Transverse colon (tissue), 4 donors: ENCODE measurements around the gene BPIFB2. TPM values are rescaled to one million over a fixed set of nuclear protein-coding genes. Genes with fewer than 3 reads are reported as not detected.

Source experiments
- DNase-seq: peaks from one replicate; pipeline ENCODE4 v3.0.0-alpha.2; 2019
- H3K27ac ChIP-seq, 4 donors: fragments of 200-600 bp; sonication (generic); 2 replicates each; pipeline ENCODE4 v1.5.1; 2016 to 2018; ENCODE audit warnings: inconsistent platforms in 4 of 4
- H3K27me3 ChIP-seq: fragments of 200-600 bp; sonication (generic); 2 replicates; pipeline ENCODE4 v1.5.1; 2017; ENCODE audit warnings: inconsistent platforms
- H3K36me3 ChIP-seq, 4 donors: fragments of 200-600 bp; sonication (generic); 2 replicates each; pipeline ENCODE4 v1.5.1; 2017 to 2019; ENCODE audit warnings: inconsistent platforms in 4 of 4
- H3K4me1 ChIP-seq, 4 donors: fragments of 200-600 bp; sonication (generic); 2 replicates each; pipeline ENCODE4 v1.5.1; 2017 to 2020; ENCODE audit warnings: inconsistent platforms in 4 of 4
- H3K4me3 ChIP-seq, 4 donors: fragments of 200-600 bp; sonication (generic); 1 replicate in 1 of 4; 2 replicates in 3 of 4; pipeline versions ENCODE4 v1.5.1 to v1.6.1; 2017 to 2019; ENCODE audit warnings: inconsistent platforms in 4 of 4
- H3K9me3 ChIP-seq, 2 donors: fragments of 200-600 bp; sonication (generic); 2 replicates each; pipeline ENCODE4 v1.5.1; 2017 to 2019; ENCODE audit warnings: inconsistent platforms in 2 of 2
- CTCF ChIP-seq, 5 experiments: fragments of 200-600 bp in 3 of 5; fragments of 450-650 bp in 2 of 5; sonication (generic) in 3 of 5; IDR thresholded peaks; 1 replicate in 2 of 5; 2 replicates in 3 of 5; pipeline ENCODE4 v1.5.1; 2016 to 2017; ENCODE audit warnings: antibody characterized with exemption in 5 of 5, inconsistent platforms in 3 of 5, mild to moderate bottlenecking in 2 of 5, moderate library complexity in 1 of 5
- EP300 ChIP-seq: sonication (generic); formaldehyde crosslinking; IDR thresholded peaks from one replicate; pipeline ENCODE4 v1.6.1; 2017; ENCODE audit warnings: antibody characterized with exemption, low read depth
- POLR2A ChIP-seq: fragments of 450-650 bp; IDR thresholded peaks from one replicate; pipeline ENCODE4 v1.6.1; 2016; ENCODE audit warnings: antibody characterized with exemption, mild to moderate bottlenecking, moderate library complexity
- POLR2AphosphoS5 ChIP-seq, 3 donors: sonication (generic); formaldehyde crosslinking; IDR thresholded peaks; one replicate each; pipeline ENCODE4 v1.6.1; 2016; ENCODE audit warnings: antibody characterized with exemption in 3 of 3
- WGBS, 2 donors: methylation state at CpG; one replicate each; pipeline ENCODE4 v1.1.5; 2018; ENCODE audit warnings: low coverage in 1 of 2; 5-methylcytosine and 5-hydroxymethylcytosine counted together
- in situ Hi-C, 4 donors: fragments of 200-750 bp; cut with MboI; loops; one replicate each; pipeline versions ENCODE4 v1.15.0 to v1.15.1; 2017; ENCODE audit warnings: low sequenced_read_pairs in 3 of 4, low pct_ligation_motif_present in 1 of 4, low pct_unique_long_range_greater_than_20kb in 1 of 4
- intact Hi-C: fragments of 100-400 bp; cut with DNase I; formaldehyde crosslinking; loops from one replicate; pipeline ENCODE4 v1.15.1; 2023; ENCODE audit warnings: low total_unique reads
- total RNA-seq, 4 donors: library from RNA; depleted of rRNA; stranded (reverse); fragments of >200 nt; gene quantifications; one replicate each; pipeline ENCODE4 v1.1.0, GENCODE V29; 2016

Gene BPIFB2
- total RNA-seq, 4 donors from 2014 or later, result not detected

DNA sequence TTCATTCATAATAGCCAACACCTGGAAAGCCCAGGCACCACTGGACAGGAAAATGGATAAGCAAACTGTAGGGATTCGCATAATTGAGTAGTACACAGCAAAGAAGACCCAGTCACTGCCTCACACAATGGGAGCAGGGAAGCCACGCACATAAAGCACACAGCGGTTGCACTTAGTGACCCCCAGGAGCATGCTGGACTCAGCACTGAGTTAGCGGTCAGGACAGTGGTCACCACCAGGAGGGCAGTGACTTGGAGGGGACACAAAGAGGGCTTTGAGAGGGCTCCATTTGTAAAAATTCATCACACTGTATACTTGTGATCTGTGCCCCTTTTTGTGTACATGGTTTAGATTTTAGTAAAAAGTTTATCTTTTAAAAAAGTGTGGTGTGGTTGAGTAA lies 43.8 kb downstream of the BPIFB2 start:
- H3K36me3 ChIP-seq, result no peaks in the 10 kb centered on the region
- no peaks in the 10 kb centered on the region for H3K9me3 ChIP-seq
- H3K4me1 ChIP-seq, result no peaks in the 10 kb centered on the region
- H3K4me3 ChIP-seq, result no peak overlapping the region
- intact Hi-C loops (no loop called here), in situ Hi-C loops (no loop called here)
- no peak for TF ChIP-seq POLR2A
- TF ChIP-seq EP300, result no peak
- no peak for TF ChIP-seq CTCF (IDR thresholded peaks at IDR 0.05)
- TF ChIP-seq POLR2AphosphoS5 (IDR thresholded peaks at IDR 0.05), result no peak
- H3K27me3 ChIP-seq, result no peaks in the 10 kb centered on the region
- no peak for DNase-seq
- 66 to 100% methylated on average over 1 to 4 of the region's 4 CpGs for WGBS, 2 donors
- H3K27ac ChIP-seq, result no peak overlapping the region

DNA sequence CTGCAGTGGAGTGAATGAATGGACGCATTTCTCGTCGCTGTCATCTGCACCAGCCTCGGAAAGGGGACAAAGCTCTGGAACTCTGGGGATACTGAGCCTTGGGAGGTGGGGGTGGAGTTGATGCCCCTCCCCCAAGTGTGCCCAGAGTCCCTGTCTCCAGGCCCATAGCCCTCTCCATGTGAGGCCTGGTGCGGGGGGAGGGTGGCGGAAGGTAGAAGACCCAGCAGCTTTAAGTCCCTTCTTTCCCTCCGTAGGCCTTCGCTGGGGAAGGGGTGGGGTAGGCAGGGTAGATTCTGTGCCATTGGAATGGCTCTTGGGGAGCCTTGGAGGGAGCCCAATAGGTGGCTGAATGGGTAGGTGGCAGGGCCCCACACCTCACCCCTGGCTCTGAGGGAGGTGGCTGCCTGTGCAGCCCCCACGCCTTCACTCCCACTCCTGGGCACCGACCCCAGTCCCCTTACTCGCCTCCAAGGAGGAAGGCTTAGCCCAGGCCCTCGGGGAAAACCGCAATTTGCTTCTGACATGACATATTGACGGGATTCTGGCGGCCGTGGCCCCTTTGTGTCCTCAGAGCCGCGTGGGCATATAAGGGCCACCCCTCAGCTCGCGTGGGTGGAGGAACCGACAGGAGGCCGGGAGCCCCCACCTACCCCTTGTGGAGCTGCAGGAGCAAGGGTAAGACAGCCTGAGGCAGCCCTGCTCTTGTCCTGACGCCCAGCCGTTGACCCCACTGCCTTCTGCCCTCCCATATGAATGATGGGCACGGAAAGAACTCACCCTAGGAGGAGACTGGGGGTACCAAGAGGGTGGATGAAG lies 46.0 kb downstream of the BPIFB2 start, which contains the start of gene BPIFB3:
BPIFB3 (plus strand) TSS at position 613 of the 816 bp plus-strand sequence. CDS start 1,533 bp downstream, outside the sequence.
- Histone ChIP-seq H3K27me3 (no peaks in the 10 kb centered on the region), H3K4me1 (no peaks in the 10 kb centered on the region), H3K9me3 (no peaks in the 10 kb centered on the region), H3K27ac (no peak within 1 kb of the TSS), H3K36me3 (no peaks in the 10 kb centered on the region), H3K4me3 (no peak within 1 kb of the TSS)
- DNase-seq, result no peak
- 74 to 85% methylated on average over 3 to 19 of the region's 25 CpGs for WGBS, 2 donors
- TF ChIP-seq EP300, result no peak
- no peak for TF ChIP-seq POLR2AphosphoS5 (IDR thresholded peaks at IDR 0.05)
- in situ Hi-C loops (no loop called here), intact Hi-C loops (no loop called here)

DNA sequence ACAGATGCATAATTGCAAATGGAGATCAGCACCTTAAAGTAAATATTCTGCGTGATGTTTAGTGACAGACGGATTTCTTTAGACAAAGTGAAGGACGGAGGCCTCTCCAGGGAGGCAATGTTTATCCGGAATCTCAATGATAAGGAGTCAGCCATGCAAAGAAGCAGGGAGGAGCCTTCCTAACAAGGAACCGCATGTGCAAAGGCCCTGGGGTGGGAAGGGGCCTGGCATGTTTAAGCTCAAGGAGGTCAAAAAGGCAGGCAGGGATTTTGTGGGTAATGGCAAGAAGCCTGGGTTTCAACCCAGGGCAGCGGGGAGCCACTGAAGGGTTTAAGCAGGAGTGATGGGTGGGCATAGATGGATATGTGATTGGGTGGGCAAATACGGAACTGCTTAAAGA lies 46.9 kb downstream of the BPIFB2 start:
- no peak for DNase-seq
- Histone ChIP-seq H3K27ac (no peak overlapping the region), H3K4me1 (no peaks in the 10 kb centered on the region), H3K9me3 (no peaks in the 10 kb centered on the region), H3K27me3 (no peaks in the 10 kb centered on the region), H3K4me3 (no peak overlapping the region), H3K36me3 (no peaks in the 10 kb centered on the region)
- intact Hi-C loops (no loop called here), in situ Hi-C loops (no loop called here)
- TF ChIP-seq CTCF (IDR thresholded peaks at IDR 0.05) (no peak), POLR2A (no peak), POLR2AphosphoS5 (IDR thresholded peaks at IDR 0.05) (no peak), EP300 (no peak)
- 74 to 75% methylated on average over 7 of the region's 7 CpGs for WGBS, 2 donors

DNA sequence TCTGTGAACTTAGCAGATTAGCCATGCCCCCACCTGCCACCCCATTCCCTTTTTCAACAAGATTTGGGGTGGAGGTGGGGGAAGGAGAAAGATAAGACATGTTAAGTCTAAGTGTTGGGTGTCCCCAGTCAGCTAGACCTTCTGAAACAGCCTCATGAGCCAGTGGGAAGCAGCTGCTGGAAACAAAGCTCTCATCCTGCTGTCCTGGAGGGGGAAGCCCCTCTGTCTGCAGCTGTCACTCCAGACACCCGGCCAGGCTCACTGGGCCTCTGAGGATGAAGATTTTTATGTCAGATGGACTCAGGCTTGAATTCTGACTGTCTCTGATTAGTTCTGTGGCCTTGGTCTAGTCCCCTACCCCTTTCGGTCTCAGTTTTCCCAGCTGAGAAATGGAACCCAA lies 47.3 kb downstream of the BPIFB2 start:
- H3K9me3 ChIP-seq, result no peaks in the 10 kb centered on the region
- H3K36me3 ChIP-seq, result no peaks in the 10 kb centered on the region
- DNase-seq, result no peak
- TF ChIP-seq POLR2A (no peak), CTCF (IDR thresholded peaks at IDR 0.05) (no peak), EP300 (no peak), POLR2AphosphoS5 (IDR thresholded peaks at IDR 0.05) (no peak)
- in situ Hi-C loops, result no loop called here
- intact Hi-C loops, result no loop called here
- H3K27ac ChIP-seq, result no peak overlapping the region
- no peak overlapping the region for H3K4me3 ChIP-seq
- no peaks in the 10 kb centered on the region for H3K27me3 ChIP-seq
- 71% methylated on average over 2 of the region's 2 CpGs; no CpG with 5 or more reads in 1 of the 2 donors for WGBS, 2 donors
- no peaks in the 10 kb centered on the region for H3K4me1 ChIP-seq
